ENCODE data around the gene TPCN2.
A peak's percentile ranks its signal among the peaks of the same experiment; 100 is the strongest.
"Not testable (repeated sequence)": the region's sequence is repeated elsewhere in the genome, so short reads cannot be mapped to it uniquely, and the experiment has no call there.

TPCN2 gene

DNA sequence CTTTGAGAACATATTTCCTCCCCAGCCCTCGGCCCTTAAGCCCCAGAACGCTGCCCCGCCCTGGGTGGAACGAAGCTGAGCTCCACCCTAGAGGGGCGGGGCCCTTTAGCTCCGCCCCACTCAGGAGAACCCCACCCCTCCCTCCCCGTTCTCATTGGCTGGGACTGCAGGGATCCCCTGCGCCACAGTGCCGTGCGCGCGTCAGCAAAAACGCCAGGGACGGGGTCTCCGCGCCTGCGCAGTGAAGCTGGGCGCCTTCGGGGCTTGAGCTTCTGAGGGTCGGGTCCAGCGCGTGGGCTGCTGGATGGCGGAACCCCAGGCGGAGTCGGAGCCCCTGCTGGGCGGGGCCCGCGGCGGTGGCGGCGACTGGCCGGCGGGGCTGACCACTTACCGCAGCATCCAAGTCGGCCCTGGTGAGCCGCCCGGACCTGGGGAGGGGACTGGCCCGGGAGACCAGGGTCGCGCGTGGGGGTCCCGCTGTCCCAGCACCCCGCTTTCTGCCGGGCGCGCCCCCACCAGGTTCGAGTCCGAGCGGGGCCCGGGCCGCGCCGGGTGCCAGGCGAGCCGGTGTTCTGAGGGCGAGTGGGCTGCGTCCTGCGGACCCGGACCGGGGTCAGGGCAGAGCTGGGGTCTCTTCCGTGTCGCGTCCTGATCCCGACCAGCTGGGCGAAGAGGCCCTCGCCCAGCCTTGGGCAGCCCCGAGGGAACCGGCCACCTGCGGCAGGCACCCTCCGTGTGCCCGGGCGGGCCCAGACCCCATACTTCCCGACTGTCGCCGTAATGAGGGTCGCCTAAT lies at the start of gene TPCN2:
TSS of gene TPCN2 (plus strand) at position 239 of the 796 bp plus-strand sequence. CDS start at position 305, 66 bp downstream.
- DNase-seq (ENCODE audit: low read depth): peak; percentile 76

DNA sequence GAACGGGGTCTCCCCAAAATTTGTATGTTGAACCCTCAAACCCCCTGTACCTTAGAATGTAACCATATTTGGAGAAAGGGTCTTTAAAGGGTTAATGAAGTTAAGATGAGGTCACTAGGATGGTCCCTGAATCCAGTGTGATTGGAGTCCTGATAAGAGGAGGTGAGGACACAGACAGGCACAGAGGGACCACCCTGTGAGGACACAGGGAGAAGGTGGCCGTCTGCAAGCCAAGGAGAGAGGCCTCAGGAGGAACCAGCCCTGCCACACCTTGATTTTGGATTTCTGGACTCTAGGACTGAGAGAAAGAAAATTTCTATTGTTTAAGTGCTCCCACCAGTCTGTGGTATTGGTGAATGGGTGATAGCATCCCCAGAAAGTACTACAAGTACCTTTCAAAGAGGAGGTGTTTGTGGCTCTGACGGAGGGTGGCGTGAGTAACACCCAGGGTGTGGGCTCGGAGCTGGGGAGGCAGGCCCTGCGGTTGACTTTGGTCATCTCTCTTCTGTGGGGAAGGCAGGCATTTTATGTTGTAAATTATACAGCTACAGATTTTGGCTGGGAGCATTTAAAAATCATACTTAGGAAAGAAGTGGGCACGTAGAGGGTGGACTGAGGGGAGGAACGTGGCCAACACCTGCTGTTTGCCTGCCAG lies 49.5 kb upstream of the TPCN2 start:
- DNase-seq (ENCODE audit: low read depth): no peak

DNA sequence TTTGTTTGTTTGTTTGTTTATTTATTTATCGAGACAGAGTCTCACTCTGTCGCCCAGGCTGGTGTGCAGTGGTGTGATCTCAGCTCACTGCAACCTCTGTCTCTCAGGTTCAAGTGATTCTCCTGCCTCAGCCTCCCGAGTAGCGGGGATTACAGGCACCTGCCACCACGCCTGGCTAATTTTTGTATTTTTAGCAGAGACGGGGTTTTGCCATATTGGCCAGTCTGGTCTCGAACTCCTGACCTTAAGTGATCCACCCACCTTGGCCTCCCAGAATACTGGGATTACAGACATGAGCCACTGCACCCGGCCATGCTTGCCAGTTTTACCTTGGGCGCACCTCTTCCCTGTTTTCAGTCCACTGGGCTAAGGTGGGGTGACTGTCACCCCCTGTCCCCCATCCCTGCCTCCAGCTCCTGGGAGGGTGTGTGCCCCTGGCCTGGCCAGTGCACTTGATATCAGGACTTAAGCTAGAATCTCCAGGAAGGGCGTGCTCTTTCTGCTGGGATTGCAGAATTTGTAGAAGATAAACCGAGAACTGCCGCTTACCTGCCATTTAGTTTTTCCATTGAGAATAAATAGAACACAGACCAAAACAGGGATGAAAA lies 48.9 kb upstream of the TPCN2 start:
- not testable (repeated sequence) for DNase-seq (ENCODE audit: low read depth)

DNA sequence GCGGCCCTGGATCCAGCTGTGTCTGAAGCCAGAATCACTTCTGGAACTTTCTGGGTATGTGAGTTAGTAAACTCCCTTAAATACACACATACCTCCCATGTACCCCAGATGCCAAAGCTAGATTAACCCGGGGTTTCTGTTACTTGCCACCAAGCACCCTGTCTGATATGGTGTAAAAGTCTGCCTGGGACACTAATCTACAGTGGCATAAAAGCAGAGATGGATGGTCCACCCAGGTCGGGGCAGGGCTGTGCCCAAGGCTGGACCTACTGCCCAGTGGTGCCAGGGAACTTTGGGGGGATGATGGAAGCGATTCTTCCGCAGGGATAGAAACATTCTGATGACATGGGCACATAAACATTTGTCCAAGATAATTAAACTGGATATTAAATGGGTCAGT lies 48.3 kb upstream of the TPCN2 start:
- no peak for DNase-seq (ENCODE audit: low read depth)

DNA sequence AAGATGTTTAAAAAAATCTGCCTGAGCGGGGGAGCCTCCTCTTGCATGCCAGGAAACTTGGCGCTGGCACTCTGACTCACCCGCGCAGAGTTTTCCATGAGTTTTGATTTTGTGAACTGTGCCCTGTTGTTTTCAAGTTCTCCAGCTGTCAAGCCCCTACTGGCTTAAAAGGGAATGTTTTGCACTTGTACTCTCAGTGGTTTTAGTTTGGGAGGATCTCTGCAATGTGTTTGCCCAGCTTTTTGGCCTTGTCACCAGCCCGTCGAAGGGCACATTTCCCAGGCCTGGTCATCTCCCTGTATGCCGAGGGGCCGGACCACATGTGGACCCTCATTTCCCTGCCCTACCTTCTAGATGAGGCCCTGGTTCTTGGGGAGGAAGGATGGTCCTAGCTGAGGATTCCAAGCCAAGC lies 47.9 kb upstream of the TPCN2 start:
- DNase-seq (ENCODE audit: low read depth): no peak

DNA sequence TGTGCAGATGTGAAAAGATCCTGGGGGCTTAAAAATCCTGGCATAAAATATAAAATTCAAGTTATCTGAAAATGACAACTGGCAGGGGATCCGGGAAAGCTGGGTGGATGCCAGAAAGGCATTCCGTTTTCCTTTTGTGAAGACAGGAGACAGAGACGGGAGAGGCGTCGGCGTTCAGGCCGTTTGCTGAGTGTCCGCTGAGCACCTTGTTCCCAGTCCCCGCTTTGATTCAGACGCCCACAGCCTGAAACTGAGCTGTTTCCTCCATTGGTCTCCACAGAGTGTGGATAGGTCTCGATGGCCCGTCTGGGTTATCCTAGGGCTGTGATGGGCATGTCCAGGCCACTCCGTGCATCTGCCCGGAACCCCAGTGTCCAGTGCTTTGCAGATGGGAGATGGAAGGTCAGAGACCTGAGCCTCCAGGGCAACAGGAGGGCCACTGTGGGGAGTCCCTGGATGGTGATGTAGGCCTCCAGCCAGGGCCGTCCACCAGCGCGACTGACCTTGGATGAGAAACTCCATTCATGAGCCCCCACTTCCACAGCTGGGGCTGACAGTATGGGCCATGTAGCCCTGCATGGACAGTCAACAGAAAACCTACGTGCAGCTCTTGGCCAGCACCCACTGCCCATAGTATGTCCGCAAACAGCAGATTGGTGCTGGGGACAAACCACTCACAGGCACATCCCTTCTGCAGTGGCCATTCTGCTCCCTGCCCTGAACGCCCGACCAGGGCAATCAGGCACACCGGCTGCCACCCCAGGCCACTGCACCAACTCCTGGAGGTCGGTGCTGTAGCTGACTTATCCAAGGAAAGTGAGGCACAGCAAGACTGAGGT lies 47.3 kb upstream of the TPCN2 start:
- DNase-seq (ENCODE audit: low read depth): no peak

DNA sequence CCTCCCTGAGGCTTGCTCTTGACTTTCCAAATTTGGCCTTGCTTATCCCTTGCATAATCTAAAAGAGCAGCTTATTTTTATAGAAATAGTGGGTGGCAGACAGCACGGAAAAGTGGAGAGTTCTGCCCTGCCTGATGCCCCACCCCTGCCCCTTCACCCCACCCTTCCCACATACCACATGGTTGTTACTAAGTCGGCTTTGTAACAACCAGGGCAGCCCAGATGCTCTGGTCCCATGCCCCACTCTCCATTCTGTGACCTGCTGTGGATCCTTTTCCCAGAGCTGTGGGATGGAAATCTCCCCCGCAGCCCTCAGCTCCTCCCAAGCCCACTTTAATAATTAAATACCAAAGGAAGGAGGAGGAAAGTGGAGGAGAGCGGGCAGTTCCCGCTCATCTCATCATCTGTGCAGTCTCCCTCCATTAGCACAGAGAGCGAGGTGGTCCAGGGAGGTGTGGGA lies 46.6 kb upstream of the TPCN2 start:
- DNase-seq (ENCODE audit: low read depth): no peak

DNA sequence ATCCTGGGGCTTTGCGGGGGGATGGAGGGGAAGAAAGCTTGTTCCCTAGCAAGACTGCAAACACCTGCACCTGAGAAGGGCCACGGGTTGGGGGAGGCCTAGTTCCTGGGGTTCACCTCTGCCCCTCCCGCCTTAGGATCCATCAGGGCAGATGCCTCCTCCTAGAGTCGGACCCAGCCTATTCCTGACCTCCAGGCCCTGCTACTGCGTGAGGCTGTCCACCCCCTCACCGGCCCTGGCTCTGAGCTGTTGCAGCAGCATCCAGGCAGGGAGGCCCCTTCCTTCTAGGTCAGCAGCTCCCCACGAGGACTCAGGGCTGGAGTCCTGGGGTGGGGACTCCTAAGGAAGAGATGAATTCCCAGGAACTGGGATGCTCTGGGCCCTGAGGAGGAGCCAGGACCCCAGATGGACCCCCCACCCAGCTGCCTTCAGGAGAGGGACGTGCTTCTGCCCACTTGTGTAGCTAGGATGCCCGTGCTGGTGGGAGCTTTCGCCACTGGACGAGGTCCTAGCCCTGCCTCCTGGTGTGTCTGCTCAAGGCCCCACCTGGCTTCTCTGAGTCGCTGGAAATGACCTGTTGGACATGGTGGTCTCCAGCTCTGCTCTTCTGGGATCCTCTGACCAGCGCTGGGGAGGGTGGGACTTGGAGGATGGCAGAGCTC lies 46.0 kb upstream of the TPCN2 start:
- DNase-seq (ENCODE audit: low read depth): no peak

DNA sequence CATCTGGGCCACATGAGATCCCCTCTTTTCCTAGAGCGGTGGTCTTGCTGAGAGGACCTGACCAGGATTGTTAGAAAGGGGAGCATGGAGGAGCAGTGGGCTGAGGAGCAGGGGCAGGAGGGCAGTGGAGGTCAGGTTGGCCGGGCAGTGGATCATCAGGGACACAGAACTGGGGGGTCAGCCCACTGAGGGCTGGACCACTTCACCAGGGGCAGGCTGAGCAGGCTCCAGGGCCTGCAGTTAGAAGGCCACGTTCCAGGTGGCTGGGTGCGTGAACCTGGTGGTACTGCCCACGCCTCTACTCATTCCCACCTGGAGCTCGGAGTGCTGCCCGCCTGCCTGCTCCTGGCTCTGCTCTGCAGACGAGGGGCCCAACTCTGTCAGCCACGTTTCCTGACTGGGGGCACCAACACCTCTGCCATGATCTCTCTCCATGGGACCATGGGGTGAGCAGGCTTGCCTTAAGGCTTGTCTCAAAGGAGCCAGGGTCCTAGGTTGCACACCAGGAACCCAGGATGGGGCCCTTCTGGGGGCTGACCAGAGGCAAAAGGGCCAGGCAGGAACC lies 45.3 kb upstream of the TPCN2 start:
- DNase-seq (ENCODE audit: low read depth): no peak

DNA sequence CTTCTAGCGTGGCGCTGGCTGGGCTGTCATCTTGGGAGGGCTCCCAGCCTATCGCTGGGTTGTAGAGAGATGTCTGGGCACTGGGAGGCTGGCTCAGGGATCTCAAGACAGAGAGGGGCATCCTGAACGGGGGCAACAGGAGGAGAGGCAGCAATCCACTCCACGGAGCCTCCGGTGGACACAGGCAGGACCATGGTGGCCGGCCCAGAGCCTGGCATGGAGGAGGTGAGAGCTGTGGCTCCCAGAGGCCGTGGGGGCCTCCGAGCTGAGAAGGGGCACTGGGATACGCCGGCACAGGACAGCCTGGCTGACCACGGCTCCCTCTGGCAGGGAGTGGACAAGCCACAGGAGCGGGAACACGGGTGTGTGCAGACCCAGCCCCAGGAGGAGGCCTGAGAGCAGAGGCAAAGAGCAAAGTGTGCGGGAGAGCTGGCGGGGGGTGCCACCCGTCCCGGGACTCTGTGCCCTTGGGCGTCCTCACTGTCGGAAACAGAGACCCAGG lies 44.8 kb upstream of the TPCN2 start:
- no peak for DNase-seq (ENCODE audit: low read depth)

DNA sequence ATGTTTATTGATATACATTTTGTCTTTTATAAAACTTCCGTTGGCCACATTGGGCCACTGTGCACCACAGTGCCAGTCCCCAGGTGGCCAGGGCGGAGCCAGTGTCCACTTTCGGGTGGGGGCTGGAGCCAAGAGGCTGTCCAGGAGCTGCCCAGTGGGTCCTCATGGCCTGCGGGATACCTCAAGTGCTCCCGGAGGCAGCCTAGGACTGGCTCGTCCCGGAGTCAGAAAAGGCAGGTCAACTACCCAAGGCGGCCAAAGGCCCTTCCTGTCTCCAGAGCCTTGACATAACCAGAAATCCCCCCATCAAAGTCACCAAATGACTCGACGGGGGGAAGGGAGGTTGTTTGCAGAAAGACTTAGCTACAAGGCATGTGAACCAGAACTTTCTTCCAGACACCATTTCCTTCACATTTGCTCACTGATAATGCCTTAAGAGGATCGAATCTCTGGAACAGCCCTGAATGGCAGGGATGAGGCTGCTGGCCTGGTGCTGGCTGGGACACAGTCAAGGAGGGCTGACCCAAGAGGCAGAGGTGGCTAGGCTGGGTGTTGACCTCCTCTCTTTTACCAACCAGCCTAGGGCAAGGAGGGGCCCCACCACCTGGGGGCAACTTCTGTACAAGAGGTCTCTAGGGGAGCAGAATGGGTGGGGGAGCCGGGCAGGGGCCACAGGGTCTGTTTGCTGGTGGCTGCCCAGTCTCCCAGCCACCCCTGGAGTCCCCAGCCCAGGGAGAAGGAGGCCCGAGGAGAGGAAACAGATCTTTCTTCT lies 44.1 kb upstream of the TPCN2 start:
- DNase-seq (ENCODE audit: low read depth): no peak

DNA sequence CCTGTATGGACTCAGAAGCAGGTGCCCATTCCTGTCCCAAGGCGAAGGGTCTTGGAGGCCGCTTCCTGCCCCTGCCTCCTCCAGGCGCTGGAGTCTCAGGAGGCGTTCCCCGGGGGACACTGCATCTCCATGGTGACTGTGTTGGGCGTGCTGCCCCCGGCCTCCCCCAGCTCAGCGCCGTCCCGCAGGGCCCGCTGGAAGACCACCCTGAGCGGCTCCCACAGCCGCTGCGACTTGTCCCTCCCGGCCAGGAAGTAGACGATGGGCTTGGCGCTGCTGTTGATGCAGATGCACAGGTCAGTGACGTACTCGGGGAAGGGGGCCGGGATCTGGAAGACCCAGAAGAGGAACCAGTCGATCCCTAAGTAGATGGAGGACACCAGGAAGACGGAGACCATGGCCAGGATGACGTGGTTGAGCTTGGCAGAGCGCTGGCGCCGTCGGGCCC lies 43.5 kb upstream of the TPCN2 start:
- no peak for DNase-seq (ENCODE audit: low read depth)

DNA sequence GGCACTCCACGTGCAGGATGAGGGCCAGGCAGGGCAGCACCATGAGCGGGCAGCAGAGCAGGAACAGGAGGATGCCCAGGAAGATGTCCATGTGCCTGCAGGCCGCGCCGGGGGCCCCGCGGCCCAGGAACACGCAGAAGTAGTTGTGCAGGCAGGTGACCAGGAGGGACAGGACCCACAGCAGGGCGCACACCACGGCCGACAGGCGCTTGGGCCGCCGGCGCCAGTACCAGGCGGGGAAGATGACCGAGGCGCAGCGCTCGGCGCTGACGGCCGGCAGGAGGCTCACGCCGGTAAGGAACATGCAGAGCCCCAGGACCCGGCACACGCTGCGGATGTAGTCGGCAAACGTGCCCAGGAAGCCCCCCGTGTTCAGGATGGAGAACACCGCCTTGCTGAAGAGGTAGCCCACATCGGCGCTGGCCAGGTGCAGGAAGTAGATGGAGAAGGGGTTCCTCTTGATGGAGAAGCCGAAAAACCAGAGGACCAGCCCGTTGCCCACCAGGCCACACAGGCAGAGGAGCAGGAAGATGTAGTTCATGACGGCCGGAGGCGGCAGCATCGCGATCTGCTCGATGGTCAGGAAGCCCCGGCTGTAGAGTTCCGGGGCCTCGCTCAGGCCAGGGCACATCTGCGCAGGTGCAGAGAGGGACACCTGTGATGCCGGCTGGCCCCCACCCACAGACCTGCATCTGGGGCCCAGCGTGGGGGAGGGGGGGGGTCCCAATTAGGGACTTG lies 42.9 kb upstream of the TPCN2 start:
- no peak for DNase-seq (ENCODE audit: low read depth)

DNA sequence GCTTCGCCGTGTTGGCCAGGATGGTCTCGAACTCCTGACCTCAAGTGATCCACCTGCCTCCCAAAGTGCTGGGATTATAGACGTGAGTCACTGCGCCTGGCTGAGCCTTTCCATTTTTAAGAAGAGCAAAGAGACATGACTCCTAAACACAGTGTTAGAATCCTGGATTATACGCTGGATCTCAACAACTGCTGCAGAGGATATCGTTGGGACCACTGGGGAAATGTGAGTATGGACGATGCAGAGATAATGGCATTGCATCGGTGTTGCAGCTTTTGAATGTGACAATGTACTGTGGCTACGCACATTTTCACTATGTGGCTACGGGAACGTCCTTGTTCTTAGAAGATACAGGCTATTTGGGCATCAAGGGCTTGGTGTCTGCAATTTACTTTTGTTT lies 41.9 kb upstream of the TPCN2 start:
- no peak for DNase-seq (ENCODE audit: low read depth)

DNA sequence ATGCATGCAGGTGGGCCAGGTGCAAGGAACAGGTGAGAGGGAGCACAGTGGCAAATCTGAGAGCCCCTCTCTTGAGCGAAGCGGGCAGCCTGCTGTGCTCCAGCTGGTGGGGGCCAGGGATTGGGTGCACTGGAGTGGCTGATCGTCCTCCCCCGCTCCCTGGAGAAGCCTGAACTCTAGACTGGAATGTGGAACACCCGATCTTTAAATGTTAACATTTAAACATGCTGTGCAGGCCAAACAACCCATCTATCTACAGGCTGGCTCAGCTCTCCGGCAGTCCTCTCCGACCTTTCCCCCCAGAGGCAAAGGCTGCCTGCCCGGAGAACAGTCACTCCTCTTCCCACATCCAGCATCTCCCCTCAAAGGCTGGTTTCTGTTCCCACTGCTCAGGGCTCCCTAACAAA lies 40.8 kb upstream of the TPCN2 start:
- no peak for DNase-seq (ENCODE audit: low read depth)

DNA sequence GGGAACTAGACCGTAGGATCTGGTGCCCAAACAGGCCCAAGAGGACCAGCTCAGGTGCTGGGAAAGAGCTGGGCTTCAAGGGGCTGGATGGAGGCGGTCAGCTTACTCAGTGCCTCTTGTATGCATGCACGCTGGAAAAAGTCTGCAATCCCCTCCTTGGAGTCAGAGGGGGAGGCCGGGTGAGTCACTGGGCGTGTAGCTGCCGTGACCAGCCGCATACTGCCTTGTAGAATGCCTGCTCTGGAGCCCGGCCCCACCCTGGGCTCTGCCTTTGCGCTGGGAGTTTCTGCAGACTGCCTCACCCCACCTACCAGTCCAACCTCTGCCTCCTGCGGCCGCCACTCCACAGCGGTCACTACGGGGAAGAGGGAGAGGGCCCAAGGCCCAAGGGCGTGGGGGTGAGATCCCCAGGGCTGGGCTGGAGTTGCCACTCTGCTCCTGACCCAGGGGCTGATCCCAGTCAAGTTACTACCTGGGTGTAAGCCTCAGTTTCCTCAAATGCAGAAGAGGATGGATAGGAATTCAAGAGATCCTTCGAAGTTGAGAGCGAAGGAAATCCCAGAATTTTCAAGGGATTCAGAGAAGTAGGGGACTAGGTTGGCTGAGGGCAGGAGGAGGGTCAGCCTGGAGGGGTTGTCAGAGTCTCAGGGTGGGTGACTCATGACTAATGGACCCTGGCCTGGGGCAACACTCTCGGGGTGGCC lies 39.8 kb upstream of the TPCN2 start:
- no peak for DNase-seq (ENCODE audit: low read depth)

DNA sequence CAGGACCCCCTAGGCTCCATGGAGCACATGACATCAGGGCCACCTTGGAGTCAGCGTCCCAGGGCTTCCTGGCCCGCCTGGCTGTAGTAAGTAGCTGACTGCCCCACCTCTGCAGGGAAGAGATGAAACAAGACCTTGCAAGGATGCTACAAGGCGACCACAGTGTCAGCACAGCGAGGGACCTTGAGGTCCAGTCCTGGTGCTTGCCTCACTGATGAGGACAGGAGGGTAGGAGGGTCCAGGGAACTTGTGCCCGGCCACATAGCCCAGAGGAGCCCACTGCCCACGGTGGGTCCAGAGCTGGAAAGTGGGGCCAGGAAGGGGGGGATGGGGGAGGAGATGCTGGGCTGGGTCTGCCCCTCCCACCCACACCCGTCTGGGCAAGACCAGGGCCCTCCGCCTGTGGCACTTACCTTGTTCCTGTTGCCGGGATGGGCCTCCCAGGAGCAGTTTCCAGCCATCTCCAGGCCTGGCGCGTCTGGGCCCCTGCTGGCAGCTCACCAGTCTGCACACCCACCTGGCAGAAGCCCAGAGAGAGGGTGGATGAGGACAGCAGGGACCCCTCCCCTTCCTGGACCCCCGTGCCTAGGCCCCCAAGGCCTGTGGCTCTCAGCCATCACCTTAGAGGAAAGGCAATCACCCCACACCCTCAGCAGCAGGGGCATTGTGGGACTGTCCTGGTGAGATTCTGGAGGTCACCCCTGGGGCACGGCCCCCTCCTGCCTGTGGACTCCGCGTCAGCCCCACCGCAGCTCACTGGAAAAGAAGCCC lies 39.1 kb upstream of the TPCN2 start:
- DNase-seq (ENCODE audit: low read depth): no peak

DNA sequence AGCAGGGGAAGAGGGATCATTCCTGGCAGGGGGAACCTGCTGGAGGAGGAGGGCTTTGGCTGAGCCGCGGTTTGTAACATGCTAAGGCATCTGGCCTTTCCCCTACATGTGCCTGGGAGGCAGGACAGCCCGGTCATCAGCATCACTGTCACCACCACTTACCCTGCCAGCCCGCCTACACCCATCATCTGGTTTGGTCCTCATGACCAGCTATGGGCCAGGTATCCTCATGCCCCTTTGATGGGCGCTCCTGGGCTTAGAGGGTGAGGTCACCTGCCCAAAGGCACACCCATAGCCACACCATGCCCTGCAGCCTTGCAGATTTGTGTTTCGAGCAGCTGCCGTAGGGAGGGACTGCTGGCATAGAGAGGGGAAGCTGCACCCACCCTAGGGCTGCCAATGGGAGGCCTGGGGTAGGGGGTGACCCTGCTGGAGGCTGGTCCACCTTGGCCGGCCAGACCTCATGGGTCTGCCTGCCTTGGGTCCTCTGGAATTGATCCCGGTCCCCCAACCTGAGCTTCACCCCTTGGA lies 38.3 kb upstream of the TPCN2 start:
- DNase-seq (ENCODE audit: low read depth): no peak

All from stimulated activated CD8-positive, alpha-beta memory T cell treated with anti-CD3 and anti-CD28 coated beads, Interleukin-7, amount 100 ng/mL, for 24 hours (primary cell).